SIG-M5 treated with dmso at 0.1 percent for 504 hours (cell line): Measurements from ENCODE around the gene SLC13A2.
"Not testable (repeated sequence)": the region's sequence is repeated elsewhere in the genome, so short reads cannot be mapped to it uniquely, and the experiment has no call there.

Experiments used
- DNase-seq: peaks from one replicate; lab custom pipeline; 2025; ENCODE audit not compliant: unreplicated experiment; lab: John Stamatoyannopoulos, UW

Gene SLC13A2, protein sequence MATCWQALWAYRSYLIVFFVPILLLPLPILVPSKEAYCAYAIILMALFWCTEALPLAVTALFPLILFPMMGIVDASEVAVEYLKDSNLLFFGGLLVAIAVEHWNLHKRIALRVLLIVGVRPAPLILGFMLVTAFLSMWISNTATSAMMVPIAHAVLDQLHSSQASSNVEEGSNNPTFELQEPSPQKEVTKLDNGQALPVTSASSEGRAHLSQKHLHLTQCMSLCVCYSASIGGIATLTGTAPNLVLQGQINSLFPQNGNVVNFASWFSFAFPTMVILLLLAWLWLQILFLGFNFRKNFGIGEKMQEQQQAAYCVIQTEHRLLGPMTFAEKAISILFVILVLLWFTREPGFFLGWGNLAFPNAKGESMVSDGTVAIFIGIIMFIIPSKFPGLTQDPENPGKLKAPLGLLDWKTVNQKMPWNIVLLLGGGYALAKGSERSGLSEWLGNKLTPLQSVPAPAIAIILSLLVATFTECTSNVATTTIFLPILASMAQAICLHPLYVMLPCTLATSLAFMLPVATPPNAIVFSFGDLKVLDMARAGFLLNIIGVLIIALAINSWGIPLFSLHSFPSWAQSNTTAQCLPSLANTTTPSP

DNA sequence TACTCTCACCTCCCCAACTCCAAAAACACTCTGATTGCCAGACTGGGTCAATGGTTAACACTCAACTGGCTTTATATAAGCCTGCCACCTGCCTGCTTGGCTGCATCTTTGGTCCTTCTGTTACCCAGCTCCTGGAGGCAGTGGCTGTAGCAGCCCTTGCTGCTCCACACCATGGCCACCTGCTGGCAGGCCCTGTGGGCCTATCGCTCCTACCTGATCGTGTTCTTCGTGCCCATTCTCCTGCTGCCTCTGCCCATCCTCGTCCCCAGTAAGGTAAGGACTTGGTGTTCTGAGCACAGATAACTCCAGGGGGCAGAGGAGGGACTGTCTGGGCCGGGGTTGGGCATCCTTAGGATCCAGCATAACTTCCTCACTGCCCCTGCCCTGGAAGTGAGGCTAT is at the start of gene SLC13A2:
SLC13A2 (plus strand) TSS at position 103 of the 400 bp plus-strand sequence; CDS start at position 172, 69 bp downstream.
- DNase-seq, result no peak

DNA sequence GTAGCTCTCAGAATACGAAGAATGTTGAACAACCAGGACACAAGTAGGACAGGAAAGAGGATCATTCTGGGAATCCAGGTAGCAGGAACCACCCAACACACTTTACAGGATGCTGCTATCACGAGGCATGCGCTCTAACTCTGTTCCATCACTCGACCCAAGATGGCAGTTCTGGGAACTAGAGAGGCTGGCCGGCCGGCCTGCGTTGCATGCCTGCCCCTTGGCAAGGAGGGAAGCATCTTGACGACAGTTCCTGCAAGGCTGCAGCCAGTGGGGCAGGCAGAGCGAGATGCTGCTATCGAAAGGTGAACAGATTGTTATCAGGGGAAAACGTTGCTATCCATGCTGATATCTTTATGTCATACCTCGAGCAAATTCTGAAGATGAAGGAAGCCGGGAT is 48.2 kb upstream of the SLC13A2 start:
- DNase-seq, result no peak

DNA sequence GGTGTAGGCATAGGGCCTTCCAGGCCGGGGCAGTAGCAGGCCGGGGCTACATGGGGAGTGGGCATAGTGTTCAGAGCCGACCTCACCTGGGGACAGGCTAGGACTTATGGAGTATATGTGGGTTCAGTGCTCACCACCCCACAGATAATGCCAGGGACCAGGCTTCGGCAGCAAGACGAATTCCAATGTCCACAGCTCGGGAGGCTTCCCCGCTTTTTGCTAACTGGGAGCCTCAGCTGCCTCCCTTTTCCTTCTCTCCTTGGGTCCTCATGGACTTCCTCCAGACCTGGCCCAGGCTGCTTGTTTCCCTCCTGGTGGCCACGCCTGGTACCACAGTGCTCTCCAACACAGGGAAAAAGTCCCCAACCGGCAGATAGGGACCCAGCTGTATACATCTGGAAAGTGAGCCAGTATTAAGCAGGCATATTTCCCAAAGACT is 47.3 kb upstream of the SLC13A2 start:
- no peak for DNase-seq

DNA sequence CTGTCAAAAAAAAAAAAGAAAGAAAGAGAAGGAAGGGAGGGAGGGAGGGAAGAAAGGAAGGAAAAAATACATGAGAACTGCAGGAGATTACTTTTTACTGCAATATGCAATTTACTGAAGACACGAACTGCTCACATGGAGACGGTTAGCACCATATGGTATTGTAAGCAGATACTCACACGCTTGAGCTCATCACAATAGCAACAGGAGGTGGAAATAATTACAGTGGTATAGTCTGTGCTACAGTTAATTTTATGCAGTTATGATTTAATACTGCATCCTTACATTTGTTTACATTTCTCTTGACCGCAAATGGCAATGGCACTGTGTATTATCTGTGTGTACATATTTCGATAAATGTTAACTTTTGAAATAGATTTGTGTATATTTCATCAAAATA is 46.1 kb upstream of the SLC13A2 start:
- no peak for DNase-seq

DNA sequence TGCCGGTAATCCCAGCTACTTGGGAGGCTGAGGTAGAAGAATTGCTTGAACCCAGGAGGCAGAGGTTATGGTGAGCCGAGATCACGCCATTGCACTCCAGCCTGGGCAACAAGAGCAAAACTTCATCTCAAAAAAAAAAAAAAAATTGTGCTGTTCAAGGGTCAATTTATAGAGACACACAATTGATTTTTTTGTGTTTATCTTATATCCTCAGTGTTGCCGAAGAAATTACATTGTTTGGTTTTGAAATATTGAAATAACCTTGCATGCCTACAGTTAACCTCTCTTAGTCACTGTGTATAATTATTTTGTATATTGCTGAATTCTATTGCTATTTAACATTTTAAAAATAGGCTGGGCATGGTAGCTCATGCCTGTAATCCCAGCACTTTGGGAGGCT is 45.5 kb upstream of the SLC13A2 start:
- not testable (repeated sequence) for DNase-seq

DNA sequence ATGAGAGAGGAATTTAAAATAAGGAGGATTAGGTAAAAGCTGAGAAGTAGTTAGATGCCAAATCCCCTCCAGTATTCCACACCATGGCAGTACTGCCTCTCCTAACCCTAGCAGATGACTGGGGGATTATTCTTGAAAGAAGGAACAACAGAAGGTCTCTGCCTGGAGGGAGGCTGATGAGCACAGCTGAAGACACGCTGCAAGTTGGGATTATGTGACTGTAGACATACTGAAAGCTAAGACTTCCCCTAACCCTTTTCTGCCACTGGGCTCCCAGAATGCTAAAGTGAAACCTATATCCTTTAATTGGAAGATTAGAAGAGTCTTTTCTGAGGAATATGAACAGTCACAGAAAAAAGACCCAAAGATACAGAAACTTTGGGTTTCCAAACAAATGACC is 39.7 kb upstream of the SLC13A2 start:
- DNase-seq, result no peak

DNA sequence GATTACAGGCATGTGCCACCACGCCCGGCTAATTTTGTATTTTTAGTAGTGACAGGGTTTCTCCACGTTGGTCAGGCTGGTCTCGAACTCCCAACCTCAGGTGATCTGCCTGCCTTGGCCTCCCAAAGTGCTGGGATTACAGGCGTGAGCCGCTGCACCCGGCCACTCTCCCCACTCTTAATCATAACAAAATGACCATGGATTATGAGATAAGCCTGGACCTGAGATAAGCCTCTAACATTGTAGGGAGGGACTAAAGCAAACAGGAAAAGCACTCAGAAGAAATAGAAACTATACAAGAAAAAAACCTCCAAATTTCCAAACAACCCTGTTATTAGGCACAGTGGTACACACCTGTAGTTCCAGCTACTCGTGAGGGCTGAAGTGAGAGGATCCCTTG is 39.1 kb upstream of the SLC13A2 start:
- not testable (repeated sequence) for DNase-seq

DNA sequence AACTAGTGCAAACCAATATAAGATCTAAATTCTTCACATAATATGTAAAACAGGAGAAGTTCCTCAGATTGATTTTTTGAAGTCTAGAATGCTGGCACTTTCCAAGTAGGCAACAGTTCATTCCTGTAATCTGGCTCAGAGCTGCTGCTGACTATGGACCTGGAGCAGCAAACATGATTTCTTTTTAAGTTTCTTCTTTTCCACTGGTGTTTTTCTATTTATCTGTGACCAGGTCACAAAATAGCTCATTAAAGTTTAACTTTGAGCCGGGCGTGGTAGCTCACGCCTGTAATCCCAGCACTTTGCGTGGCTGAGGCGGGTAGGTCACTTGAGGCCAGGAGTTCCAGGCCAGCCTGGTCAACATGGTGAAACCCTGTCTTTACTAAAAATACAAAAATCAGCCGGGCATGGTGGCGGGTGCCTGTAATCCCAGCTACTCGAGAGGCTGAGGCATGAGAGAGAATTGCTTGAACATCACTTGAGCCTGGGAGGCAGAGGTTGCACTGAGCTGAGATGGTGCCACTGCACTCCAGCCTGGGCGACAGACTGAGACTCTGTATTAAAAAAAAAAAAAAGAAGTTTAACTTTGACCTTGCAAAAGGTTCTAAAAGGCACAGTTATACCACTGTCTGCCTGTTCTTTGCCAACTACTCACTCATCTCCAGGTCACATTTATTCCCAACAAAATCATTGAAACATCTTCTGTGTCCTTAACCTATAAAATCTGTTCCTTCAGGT is 29.4 kb upstream of the SLC13A2 start:
- DNase-seq, result no peak

DNA sequence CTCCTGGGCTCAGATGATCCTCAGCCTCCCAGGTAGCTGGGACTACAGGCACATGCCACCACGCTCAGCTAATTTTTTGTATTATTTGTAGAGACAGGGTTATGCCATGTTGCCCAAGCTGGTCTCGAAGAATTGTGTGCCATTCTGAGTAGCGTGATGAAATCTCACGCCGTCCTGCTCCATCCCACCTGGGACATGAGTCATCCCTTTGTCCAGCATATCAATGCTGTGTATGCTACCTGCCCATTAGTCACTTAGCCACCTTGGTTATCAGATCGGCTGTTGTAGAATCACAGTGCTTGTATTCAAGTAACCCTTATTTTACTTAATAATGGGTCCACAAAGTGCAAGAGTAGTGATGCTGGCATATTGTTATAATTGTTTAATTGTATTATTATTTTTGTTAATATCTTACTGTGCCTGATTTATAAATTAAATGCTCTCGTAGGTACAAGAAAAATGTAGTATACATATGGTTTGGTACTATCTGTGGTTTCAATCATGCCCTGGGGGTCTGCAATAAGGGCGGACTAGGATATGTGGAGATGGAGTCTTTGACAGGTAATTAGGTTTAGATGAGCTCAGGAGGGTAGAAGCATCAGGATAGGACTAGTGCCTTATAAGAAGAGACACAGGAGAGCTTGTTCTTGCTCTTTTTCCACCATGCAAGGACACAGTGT is 26.6 kb upstream of the SLC13A2 start:
- no peak for DNase-seq

DNA sequence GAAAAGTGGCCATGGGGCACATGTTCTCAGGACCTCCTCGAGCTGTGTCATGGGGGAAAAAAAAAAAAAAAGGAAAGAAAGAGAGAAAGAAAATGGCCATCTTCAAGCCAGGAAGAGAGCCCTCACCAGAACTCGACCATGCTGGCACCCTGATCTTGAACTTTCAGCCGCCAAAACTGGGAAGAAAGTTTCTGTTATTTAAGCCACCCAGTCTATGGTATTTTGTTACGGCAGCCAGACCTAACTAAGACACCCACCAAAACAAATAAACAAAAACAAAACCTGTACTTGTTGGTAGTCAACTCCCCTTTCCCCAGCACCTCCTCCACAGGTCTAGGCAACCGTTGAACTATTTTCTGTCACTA is 26.1 kb upstream of the SLC13A2 start:
- no peak for DNase-seq

DNA sequence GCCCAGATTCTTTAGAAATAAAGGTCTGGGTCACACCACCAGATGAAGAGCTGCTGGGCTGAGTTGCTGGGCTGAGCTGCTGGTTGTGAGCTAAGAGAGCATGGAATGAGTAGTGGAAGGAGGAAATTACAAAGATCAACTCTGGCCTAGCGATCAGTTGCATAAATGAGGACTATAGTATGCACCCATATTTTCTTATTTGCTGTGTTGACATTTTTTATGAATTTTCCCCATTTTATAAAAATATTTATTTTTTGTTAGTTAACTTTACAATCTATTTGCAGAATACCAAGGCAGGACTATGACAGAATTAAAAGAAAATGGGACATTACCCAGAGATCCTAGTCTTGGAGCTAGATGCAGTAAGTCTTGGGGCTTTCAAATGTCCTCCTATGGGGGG is 23.6 kb upstream of the SLC13A2 start:
- no peak for DNase-seq

DNA sequence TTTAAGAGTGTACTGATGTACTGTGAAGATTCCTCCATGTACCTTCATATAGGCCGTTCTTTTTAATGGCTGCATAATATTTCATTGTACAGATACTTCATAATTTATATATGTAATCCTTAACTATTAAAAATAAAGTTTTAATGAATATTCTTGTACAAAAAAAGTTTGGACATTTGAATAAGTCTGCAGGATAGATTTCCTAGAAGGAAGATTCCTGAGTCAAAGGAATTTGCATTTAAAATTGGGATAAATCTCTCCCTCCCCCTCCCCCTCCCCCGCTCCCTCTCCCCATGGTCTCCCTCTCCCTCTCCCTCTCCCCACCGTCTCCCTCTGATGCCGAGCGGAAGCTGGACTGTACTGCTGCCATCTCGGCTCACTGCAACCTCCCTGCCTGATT is 15.6 kb upstream of the SLC13A2 start:
- DNase-seq, result no peak

DNA sequence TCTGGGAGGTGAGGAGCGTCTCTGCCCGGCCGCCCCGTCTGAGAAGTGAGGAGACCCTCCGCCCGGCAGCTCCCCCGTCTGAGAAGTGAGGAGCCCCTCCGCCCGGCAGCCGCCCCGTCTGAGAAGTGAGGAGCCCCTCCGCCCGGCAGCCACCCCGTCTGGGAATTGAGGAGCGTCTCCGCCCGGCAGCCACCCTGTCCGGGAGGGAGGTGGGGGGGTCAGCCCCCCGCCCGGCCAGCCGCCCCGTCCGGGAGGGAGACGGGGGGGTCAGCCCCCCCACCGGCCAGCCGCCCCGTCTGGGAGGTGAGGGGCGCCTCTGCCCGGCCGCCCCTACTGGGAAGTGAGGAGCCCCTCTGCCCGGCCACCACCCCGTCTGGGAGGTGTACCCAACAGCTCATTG is 14.6 kb upstream of the SLC13A2 start:
- not testable (repeated sequence) for DNase-seq

DNA sequence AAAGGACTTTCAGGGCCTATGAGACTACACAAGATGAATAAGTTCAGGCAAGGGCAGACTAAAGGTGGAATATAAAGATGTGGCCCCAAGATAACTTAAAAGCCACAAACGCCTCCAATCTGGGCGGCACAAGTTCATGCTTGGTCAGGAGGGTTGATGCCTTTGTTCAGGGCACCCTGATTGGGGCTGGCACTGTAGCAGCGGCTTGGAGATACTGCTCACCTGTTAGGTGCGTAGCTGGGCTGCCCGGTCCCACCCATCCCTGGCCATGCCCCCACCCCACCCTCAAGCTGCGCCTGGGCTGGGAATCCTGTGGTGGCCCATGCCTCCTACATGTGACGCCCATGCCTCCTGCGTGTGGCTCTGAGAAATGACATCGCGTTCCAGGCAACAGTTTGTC is 12.5 kb upstream of the SLC13A2 start:
- no peak for DNase-seq

DNA sequence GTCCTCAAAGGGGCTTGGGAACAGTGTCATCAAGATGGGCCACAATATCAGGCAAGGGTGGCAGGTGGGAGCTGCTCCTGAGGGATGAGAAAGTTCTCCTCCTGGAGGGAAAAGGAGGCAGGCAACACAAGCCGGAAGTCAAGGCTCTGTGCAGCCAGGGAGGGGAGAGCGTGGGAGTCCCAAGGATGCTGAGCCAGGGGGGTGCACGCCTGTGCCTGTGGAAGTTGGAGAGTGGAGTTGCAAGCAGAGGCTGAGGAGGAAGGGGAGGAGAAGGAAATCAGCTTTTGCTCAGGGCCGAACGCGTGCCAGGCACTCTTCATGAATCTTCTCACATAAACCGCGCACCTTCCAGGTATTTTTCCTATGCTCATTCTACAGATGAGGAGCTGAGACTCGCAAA is 7.4 kb upstream of the SLC13A2 start:
- no peak for DNase-seq

DNA sequence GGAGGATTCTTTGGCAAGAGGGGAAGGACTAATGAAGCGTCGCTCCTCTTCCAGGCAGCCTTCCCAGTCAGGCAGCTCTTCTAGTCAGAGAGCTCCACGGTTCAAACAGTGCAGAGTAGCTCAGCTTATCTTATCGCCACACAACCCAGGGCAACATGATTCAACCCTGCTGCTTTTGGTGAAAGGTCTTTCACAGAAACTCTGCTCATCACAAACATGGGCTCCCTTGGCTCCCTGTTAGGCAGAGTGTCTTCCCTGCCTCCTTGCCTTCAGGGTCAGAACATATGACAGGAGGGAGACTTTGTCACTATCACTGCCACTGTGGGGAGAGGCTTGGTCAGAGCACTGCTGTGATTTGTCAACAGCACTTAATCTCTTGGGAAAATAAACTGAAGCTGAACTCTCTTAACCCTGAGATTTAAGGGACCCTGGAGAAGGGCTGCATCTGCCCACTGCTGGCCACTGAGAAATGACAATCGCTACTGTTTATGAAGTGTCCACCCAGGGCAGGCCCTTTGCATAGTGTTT is 6.9 kb upstream of the SLC13A2 start:
- no peak for DNase-seq

DNA sequence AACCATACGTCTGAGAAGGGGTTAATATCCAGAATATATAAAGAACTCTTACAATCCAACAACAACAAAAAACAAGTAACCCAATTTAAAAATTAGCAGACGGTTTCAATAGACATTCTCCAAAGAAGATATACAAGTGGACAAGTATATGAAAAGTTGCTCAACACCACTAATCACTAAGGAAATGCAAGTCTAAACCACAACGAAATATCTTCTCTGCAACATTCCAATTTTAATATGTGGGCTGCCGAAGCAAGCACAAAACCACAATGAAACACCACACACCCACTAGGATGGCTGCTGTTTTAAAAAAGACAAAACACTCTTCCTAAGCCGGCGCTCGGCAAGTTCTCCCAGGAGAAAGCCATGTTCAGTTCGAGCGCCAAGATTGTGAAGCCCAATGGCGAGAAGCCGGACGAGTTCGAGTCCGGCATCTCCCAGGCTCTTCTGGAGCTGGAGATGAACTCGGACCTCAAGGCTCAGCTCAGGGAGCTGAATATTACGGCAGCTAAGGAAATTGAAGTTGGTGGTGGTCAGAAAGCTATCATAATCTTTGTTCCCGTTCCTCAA is 5.9 kb upstream of the SLC13A2 start:
- peak; percentile 82 for DNase-seq

DNA sequence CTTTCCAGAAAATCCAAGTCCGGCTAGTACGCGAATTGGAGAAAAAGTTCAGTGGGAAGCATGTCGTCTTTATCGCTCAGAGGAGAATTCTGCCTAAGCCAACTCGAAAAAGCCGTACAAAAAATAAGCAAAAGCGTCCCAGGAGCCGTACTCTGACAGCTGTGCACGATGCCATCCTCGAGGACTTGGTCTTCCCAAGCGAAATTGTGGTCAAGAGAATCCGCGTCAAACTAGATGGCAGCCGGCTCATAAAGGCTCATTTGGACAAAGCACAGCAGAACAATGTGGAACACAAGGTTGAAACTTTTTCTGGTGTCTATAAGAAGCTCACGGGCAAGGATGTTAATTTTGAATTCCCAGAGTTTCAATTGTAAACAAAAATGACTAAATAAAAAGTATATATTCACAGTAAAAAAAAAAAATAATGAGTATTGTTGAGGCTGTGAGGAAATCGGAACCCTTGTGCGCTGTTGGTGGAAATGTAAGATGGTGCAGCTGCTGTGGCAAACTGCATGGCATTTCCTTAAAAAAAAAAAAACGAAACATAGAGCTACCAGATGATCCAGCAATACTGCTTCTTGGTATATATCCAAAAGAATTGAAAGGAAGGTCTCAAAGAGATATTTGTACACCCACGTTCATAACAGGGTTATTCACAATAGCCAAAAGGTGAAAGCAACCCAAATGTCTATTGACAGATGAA is 5.3 kb upstream of the SLC13A2 start:
- not testable (repeated sequence) for DNase-seq

DNA sequence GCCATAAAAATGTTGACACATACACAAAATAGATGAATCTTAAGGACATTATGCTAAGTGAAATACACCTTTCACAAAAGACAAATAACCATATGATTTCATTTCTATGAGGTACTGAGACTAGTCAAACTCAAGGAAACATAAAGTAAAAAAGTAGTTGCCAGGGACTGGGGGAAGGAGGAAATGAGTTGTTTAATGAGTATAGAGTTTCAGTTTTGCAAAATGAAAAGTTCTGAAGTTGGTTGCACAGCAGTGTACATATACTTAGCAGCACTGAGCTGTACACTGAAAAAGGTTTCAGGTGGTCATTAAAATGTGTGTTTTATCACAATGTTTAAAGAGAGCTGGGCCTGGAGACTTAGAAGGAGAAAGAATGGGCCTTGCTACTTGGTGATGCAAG is 4.7 kb upstream of the SLC13A2 start:
- DNase-seq, result peak; percentile 67

DNA sequence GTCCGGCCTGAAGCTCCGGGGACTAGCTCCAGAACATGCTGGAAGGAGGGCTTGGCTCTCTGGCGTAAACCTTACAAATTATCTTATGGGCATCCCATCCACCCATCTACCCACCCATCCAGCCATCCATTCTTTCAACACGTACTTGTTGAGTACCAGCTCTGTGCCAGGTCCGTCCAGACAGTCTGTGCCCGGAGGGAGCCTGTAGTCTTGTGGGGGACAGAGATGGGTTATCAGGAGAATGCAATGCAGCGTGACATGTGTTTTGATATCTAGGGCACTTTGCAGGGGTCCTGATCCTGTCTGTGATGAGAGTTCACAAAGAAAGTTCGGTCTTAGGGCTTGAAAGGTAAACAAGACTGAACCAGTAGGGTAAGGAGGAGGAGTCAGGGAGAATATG is 4.1 kb upstream of the SLC13A2 start:
- DNase-seq, result no peak
